ENCODE data around the gene WDR91.
A peak's percentile ranks its signal among the peaks of the same experiment; 100 is the strongest.
"Not testable (repeated sequence)": the region's sequence is repeated elsewhere in the genome, so short reads cannot be mapped to it uniquely, and the experiment has no call there.

Gene WDR91

DNA sequence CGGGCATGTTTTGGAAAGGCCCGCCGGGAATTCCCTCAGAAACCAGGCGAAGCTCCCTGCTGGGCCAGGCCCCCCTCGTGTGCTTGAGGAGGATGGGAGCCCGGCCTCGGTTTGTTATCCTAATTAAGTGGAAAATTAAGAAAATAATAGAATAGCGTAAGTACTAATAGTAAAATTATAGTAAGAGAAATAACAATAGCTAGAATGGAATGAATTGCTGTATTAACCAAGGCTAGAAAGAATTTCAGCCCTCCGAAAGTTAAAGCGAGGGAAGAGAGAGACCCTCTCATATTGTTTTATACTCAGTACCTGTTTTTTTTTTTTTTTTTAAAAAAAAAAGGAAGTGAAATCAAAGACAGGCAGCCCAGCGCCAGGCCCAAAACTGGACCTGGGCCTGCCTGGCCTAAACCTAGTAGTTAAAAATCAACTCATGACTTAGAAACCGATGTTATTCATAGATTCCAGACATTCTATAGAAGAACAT lies 40.3 kb downstream of the WDR91 start:
- TF ChIP-seq CTCF (IDR thresholded peaks at IDR 0.05; ENCODE audit: unreplicated experiment in 3 of 3) = peak in 1 of 3 experiments; percentile 8
- not testable (repeated sequence) for H3K9me3 Mint-ChIP-seq; H3K27me3 Mint-ChIP-seq (ENCODE audit: low read depth)
- Mint-ChIP-seq H3K27ac (peak overlapping the region; percentile 98 to 99 (median 99)), H3K4me3 (peak overlapping the region; percentile 90 to 95 (median 93)), H3K36me3 (ENCODE audit: low read depth) (peaks cover 41% of the 10 kb centered on the region), H3K4me1 (peaks cover 32% of the 10 kb centered on the region)

DNA sequence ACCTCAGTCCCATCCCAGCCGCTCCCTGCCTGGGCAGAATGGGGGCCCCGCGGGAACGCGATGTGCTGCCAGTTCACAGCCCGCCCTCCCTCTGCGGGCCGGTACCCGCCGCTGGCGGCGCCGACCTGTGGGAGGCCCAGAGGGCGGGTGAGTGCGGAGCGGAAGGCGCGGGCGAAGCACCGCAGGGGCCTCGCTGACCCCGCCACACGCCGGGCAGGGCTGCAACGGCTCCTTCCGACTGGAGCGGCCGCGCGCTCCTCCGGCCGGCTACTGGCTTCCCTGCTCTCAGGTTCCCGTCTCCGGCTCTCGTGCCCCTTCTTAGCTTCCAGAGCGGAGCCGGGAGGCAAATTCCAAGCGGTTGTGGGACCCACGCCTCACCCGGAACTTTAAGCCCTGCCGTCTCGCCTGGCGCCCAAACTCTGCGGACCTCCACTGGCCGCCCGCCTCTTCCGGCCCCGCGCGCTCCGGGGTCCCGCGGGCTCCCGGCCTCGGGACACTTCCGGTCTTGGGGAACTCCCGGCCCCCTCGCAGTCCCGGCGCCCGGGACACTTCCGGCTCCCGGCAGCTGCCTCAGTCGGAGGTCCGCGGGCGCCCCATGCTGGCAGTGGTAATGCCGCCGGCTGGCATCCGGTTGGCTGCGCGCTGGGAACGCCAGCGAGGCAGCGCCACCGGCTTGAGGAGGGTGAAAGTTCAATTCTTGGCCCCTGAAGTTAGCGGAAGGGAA lies 40.9 kb downstream of the WDR91 start, which contains the start of gene CYREN:
Gene CYREN (minus strand): TSS at position 434 of the 724 bp plus-strand sequence. CDS start 1,785 bp downstream, outside the sequence.
- Mint-ChIP-seq H3K4me1 (peaks cover 32% of the 10 kb centered on the region), H3K36me3 (ENCODE audit: low read depth) (peaks cover 45% of the 10 kb centered on the region), H3K4me3 (peak within 1 kb of the TSS; percentile 90 to 95 (median 93)), H3K9me3 (no peaks in the 10 kb centered on the region), H3K27me3 (ENCODE audit: low read depth) (no peaks in the 10 kb centered on the region), H3K27ac (peak within 1 kb of the TSS; percentile 98 to 99 (median 99))
- peak; percentile 50 to 78 (median 62) for TF ChIP-seq CTCF (IDR thresholded peaks at IDR 0.05; ENCODE audit: unreplicated experiment in 3 of 3)

DNA sequence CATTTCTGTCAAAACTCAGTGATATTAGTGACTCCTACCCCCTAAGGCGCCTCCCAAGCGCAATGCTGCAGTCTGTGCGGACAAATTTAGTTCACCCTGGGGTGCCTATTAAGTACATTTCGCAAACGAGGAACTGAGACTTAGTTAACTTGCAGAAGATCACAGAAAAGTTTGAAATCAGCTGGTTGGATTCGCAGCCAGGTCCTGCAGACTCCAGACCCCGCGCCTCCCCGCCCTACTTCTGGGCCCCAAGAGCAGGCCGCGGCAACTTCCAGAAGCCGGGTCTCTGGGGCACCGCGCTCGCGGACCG lies 41.4 kb downstream of the WDR91 start:
- Mint-ChIP-seq H3K27ac (peak overlapping the region; percentile 93 to 99 (median 99)), H3K4me3 (peak overlapping the region; percentile 90 to 95 (median 93)), H3K4me1 (peaks cover 32% of the 10 kb centered on the region), H3K36me3 (ENCODE audit: low read depth) (peaks cover 50% of the 10 kb centered on the region), H3K9me3 (no peaks in the 10 kb centered on the region), H3K27me3 (ENCODE audit: low read depth) (no peaks in the 10 kb centered on the region)
- no peak for TF ChIP-seq CTCF (IDR thresholded peaks at IDR 0.05; ENCODE audit: unreplicated experiment in 3 of 3)

GRCh38 chr7:135169141-135169963 lies 42.0 kb downstream of the WDR91 start:
- Mint-ChIP-seq H3K36me3 (ENCODE audit: low read depth) (peaks cover 56% of the 10 kb centered on the region), H3K27me3 (ENCODE audit: low read depth) (no peaks in the 10 kb centered on the region), H3K9me3 (no peaks in the 10 kb centered on the region), H3K4me3 (peak overlapping the region; percentile 90 to 95 (median 93)), H3K27ac (peak overlapping the region; percentile 93 to 99 (median 99)), H3K4me1 (peaks cover 32% of the 10 kb centered on the region)
- TF ChIP-seq CTCF (IDR thresholded peaks at IDR 0.05; ENCODE audit: unreplicated experiment in 3 of 3) = peak in 1 of 3 experiments; percentile 8

GRCh38 chr7:135168489-135169140 lies 42.7 kb downstream of the WDR91 start:
- TF ChIP-seq CTCF (IDR thresholded peaks at IDR 0.05; ENCODE audit: unreplicated experiment in 3 of 3) = no peak
- no peaks in the 10 kb centered on the region for H3K9me3 Mint-ChIP-seq
- peaks cover 63% of the 10 kb centered on the region for H3K36me3 Mint-ChIP-seq (ENCODE audit: low read depth)
- peak overlapping the region; percentile 93 to 99 (median 99) for H3K27ac Mint-ChIP-seq
- H3K27me3 Mint-ChIP-seq (ENCODE audit: low read depth) = no peaks in the 10 kb centered on the region
- H3K4me1 Mint-ChIP-seq = peaks cover 32% of the 10 kb centered on the region
- peak overlapping the region; percentile 90 to 95 (median 93) for H3K4me3 Mint-ChIP-seq

All from nephron (organoid).